C4-2B (cell line): ENCODE results near the gene FAM222B.

Experiments
- H3K27ac ChIP-seq: fragments of 450-650 bp; 2 replicates; pipeline ENCODE4 v1.5.1; 2017
- CTCF ChIP-seq: fragments of 450-650 bp; conservative IDR thresholded peaks from 2 replicates; pipeline ENCODE4 v1.5.1; 2017; ENCODE audit warnings: mild to moderate bottlenecking
- ZFX ChIP-seq: fragments of 450-650 bp; IDR thresholded peaks from 2 replicates; pipeline ENCODE4 v1.6.1; 2017

Gene FAM222B

GRCh38 chr17:28834420-28834819, 8.2 kb downstream of the FAM222B start:
- H3K27ac ChIP-seq, result no peak overlapping the region
- TF ChIP-seq ZFX, result no peak
- TF ChIP-seq CTCF, result no peak

- H3K27ac ChIP-seq, result no peak overlapping the region
- TF ChIP-seq CTCF, result no peak
- no peak for TF ChIP-seq ZFX
Observed at GRCh38 chr17:28828294-28829040, 14.1 kb downstream of the FAM222B start.

- no peak for TF ChIP-seq CTCF
- H3K27ac ChIP-seq, result no peak overlapping the region
Observed at GRCh38 chr17:28827672-28828071, 14.9 kb downstream of the FAM222B start.

- no peak for TF ChIP-seq ZFX
- no peak overlapping the region for H3K27ac ChIP-seq
Observed at GRCh38 chr17:28819582-28819981, 23.0 kb downstream of the FAM222B start.

GRCh38 chr17:28818819-28819221, 23.8 kb downstream of the FAM222B start:
- H3K27ac ChIP-seq, result no peak overlapping the region
- TF ChIP-seq CTCF (no peak), ZFX (no peak)

- no peak overlapping the region for H3K27ac ChIP-seq
- TF ChIP-seq CTCF (no peak), ZFX (no peak)
Observed at GRCh38 chr17:28816540-28816939, 26.1 kb downstream of the FAM222B start.

GRCh38 chr17:28812748-28813377, 29.7 kb downstream of the FAM222B start:
- peak overlapping the region; percentile 89 for H3K27ac ChIP-seq
- TF ChIP-seq ZFX, result no peak
- no peak for TF ChIP-seq CTCF
